GM08714 (cell line): Measurements from ENCODE around the gene KIRREL3.
"Not testable (repeated sequence)": the region's sequence is repeated elsewhere in the genome, so short reads cannot be mapped to it uniquely, and the experiment has no call there.

Source experiments
- H3K4me3 ChIP-seq: fragments of 200-500 bp; sonication (Bioruptor generic); 2 replicates; pipeline ENCODE4 v1.5.1; 2014; ENCODE audit warnings: mild to moderate bottlenecking, low read length, inconsistent platforms
- ZNF274 ChIP-seq: IDR thresholded peaks from 2 replicates; pipeline ENCODE4 v1.6.1; 2012; ENCODE audit warnings: mild to moderate bottlenecking, low read depth, low read length

KIRREL3 gene

GRCh38 chr11:126400479-126400878, 600.1 kb downstream of the KIRREL3 start:
- TF ChIP-seq ZNF274, result no peak
- H3K4me3 ChIP-seq, result no peak overlapping the region

DNA sequence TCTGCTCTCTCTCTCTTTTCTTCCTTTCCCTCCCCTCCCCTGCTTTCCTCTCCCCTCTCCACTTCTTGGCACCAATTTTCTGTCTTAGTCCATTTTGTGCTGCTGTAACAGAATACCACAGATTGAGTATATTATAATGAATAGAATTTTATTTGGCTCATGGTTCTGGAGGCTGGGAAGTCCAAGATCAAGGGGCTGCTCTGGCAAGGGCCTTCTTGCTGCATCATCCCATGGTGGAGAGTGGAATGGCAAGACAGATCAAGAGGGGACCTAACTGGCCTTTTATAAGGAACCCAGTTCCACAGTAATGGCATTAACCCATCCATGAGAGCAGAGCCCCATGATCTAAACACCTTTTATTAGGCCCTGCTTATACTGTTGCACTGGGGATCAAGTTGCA, 600.6 kb downstream of the KIRREL3 start:
- no peak for TF ChIP-seq ZNF274
- H3K4me3 ChIP-seq, result no peak overlapping the region

DNA sequence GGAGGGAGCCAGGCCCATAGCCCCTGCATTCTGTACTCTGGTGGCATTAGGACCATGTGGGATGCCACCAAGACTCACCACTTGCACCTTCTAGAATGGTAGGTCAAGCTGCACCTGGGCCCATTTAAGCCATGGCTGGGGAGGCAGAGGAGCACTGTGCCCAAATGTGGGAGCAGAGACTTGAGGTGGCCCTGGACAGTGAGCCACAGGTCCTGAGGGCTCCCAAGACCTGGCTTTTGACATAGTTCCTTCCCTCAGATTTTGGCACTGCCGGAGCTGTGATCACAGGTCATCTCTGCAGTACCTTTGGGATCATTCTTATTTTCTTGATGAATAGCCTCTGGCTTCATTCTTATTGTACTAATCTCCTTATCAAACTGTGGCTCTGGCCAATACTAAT, 601.8 kb downstream of the KIRREL3 start:
- no peak for TF ChIP-seq ZNF274
- H3K4me3 ChIP-seq, result no peak overlapping the region

DNA sequence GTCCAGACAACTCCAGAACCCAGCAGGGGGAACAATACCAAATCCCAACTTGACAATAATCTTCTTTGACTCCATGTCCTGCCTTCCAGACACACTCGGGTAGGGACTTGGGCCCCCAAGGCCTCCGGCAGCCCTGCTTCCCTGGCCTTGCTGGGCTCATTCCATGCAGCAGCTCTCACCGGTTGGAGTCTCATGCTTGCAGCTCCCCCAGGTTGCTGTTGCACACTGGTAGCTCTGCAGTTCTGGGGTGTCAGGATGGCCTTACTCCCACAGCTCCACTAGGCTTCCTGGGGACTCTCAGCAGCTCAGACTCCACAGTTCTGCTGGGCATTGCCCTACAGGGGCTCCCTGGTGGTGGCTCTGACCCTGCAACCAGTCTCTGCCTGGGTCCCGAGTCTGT, 602.3 kb downstream of the KIRREL3 start:
- no peak overlapping the region for H3K4me3 ChIP-seq
- TF ChIP-seq ZNF274, result no peak

GRCh38 chr11:126396965-126397364, 603.6 kb downstream of the KIRREL3 start:
- no peak overlapping the region for H3K4me3 ChIP-seq
- TF ChIP-seq ZNF274, result no peak

DNA sequence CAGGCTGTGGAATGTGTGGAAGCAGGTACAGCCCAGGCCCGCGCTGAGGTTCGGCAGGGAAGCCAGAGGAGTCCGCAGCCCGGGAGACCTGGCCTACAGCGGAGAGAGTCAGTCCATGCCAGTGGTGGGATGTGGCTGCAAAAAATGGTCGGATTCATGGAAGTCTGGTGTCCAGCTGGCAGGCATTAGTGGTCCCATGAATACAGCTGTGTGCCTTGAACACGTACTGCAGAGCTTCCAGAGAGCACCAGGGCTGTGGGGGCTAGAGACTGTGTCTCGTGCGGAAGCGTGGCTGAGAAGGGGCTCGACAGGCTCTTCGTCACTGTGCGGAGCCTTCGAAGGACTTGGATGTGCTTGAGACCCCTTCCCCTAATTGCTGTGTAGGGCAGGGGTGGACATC, 604.3 kb downstream of the KIRREL3 start:
- H3K4me3 ChIP-seq, result not testable (repeated sequence)

GRCh38 chr11:126395784-126396183, 604.8 kb downstream of the KIRREL3 start:
- not testable (repeated sequence) for H3K4me3 ChIP-seq

GRCh38 chr11:126394634-126395072, 605.9 kb downstream of the KIRREL3 start:
- not testable (repeated sequence) for H3K4me3 ChIP-seq

- no peak overlapping the region for H3K4me3 ChIP-seq
- TF ChIP-seq ZNF274, result no peak
These were observed 606.5 kb downstream of the KIRREL3 start for GRCh38 chr11:126394036-126394435.

DNA sequence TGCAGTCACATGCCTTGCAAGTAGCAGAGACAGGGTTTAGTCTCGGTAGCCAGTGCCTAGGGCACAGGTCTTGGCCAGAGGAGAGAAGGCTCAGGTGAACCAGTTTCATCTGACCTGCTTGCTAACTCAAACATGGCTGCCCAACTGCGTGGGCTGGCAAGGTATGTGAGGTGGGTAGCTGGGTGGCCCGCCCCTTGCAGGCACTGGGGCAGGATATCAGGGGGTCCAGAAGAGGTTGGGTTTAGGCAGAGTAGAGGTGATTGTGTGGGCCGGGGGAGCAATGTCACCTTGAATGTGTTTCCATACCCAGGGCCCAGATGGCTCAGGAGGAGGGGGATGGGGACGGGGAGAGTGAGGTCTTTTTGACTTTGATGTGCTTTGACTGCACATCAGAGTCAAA, 607.4 kb downstream of the KIRREL3 start:
- H3K4me3 ChIP-seq, result no peak overlapping the region

DNA sequence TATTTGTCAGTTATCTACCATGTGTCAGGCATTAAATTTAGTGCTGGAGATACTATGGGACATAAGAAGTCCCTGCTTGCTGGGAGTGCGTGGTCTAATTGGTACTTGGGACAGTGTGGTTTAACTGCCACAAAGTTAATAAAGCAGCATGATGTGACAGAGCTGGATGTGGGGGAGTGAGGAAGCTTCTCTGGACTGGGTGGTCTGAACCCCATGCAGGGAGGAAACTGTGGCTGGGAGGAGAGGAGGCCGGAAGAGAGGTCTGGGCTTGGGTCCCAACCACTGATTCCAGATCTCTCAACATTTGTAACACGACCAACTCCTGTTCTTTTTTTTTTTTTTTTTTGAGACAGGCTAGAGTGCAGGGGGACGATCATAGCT, 607.9 kb downstream of the KIRREL3 start:
- H3K4me3 ChIP-seq, result no peak overlapping the region

More for the DNA sequence above, 607.4 kb downstream of the KIRREL3 start:
- TF ChIP-seq ZNF274, result no peak

DNA sequence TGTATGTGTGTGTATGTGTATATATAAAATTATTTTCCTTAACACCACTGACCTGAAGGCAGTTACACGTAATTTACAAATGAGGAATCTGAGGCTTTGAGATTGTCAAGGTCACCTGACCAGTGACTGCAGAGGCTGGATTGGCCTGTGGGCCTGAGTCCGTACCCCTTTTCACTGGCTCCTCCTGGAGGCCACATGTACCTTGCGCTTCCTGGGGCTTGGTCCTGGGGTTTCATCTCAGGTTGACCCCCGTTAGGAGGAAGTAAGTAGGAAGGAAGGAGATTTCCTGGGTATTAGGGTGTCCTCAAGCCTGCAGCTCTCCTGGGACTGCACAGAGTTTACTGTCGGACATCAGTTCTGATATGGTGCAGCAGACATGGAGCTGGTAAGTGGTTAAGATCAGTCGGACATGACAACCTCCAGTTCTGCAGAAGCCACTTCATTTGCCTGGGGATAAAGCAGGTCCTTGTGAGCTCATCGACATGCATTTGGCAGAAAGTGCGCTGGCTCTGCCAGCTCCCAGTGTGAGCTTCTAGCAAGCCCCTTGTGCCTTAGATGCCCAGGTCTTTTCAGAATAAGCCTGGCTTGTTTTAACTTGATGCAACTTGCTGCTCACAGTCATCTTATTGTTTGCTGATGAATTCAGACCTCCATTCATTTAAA, 608.5 kb downstream of the KIRREL3 start:
- no peak overlapping the region for H3K4me3 ChIP-seq
- TF ChIP-seq ZNF274, result no peak

More for the DNA sequence above, 607.9 kb downstream of the KIRREL3 start:
- TF ChIP-seq ZNF274, result no peak

GRCh38 chr11:126391286-126391954, 609.1 kb downstream of the KIRREL3 start:
- no peak for TF ChIP-seq ZNF274

GRCh38 chr11:126390272-126390867, 610.2 kb downstream of the KIRREL3 start:
- TF ChIP-seq ZNF274, result no peak
- no peak overlapping the region for H3K4me3 ChIP-seq

More at GRCh38 chr11:126391286-126391954, 609.1 kb downstream of the KIRREL3 start:
- no peak overlapping the region for H3K4me3 ChIP-seq

DNA sequence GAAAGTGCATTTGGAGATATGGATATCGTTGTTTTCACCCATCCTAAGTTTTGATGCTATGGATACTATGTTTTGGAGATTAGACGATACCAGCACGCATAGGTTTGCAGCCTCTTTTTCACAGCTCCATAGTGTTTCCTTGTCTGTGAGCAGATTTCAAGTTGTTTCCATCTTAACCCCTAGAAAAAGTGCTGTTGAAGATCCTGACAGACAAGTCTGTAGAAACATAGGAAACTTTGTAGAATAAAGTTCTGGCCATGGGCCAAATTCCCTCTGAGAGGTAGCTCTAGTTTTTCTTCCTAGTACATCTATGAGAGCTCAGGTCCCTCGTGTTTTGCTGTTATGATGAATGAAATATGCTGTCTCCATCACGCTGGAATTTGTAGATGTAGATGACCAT, 612.7 kb downstream of the KIRREL3 start:
- TF ChIP-seq ZNF274, result no peak
- no peak overlapping the region for H3K4me3 ChIP-seq

- not testable (repeated sequence) for H3K4me3 ChIP-seq
These were observed 613.9 kb downstream of the KIRREL3 start for GRCh38 chr11:126386729-126387071.
